GM18520 (cell line): ENCODE results near the gene CCDC73.
A peak's percentile ranks its signal among the peaks of the same experiment; 100 is the strongest.
"Not testable (repeated sequence)": the region's sequence is repeated elsewhere in the genome, so short reads cannot be mapped to it uniquely, and the experiment has no call there.

Experiments used
- ATAC-seq: cut with Tn5 transposase; IDR thresholded peaks from one replicate; pipeline ENCODE4 v1.9.1; 2021; ENCODE audit not compliant: unreplicated experiment

CCDC73 gene

GRCh38 chr11:32809313-32809712 is 14.9 kb upstream of the CCDC73 start:
- ATAC-seq, result peak; percentile 81

- no peak for ATAC-seq
Measured at GRCh38 chr11:32796425-32796824, 2.0 kb upstream of the CCDC73 start.

- ATAC-seq, result peak; percentile 55
Measured at GRCh38 chr11:32792948-32793475, 1.4 kb downstream of the CCDC73 start.

GRCh38 chr11:32792111-32792947 is 2.1 kb downstream of the CCDC73 start:
- ATAC-seq, result peak; percentile 2

GRCh38 chr11:32790916-32791315 is 3.5 kb downstream of the CCDC73 start:
- ATAC-seq, result no peak

- ATAC-seq, result no peak
Measured at GRCh38 chr11:32786811-32787210, 7.7 kb downstream of the CCDC73 start.

GRCh38 chr11:32785262-32785661 is 9.2 kb downstream of the CCDC73 start:
- ATAC-seq, result no peak

GRCh38 chr11:32781721-32782120 is 12.7 kb downstream of the CCDC73 start:
- no peak for ATAC-seq

- ATAC-seq, result not testable (repeated sequence)
Measured at GRCh38 chr11:32780839-32781238, 13.6 kb downstream of the CCDC73 start.

GRCh38 chr11:32779136-32779535 is 15.3 kb downstream of the CCDC73 start:
- ATAC-seq, result no peak

- no peak for ATAC-seq
Measured at GRCh38 chr11:32775908-32776307, 18.6 kb downstream of the CCDC73 start.

- ATAC-seq, result no peak
Measured at GRCh38 chr11:32774081-32774480, 20.4 kb downstream of the CCDC73 start.

- no peak for ATAC-seq
Measured at GRCh38 chr11:32772731-32773130, 21.7 kb downstream of the CCDC73 start.

GRCh38 chr11:32761774-32762173 is 32.7 kb downstream of the CCDC73 start:
- ATAC-seq, result not testable (repeated sequence)

GRCh38 chr11:32758291-32758690 is 36.2 kb downstream of the CCDC73 start:
- no peak for ATAC-seq

GRCh38 chr11:32753181-32753580 is 41.3 kb downstream of the CCDC73 start:
- not testable (repeated sequence) for ATAC-seq

GRCh38 chr11:32752001-32752400 is 42.5 kb downstream of the CCDC73 start:
- no peak for ATAC-seq

- no peak for ATAC-seq
Measured at GRCh38 chr11:32751381-32751780, 43.1 kb downstream of the CCDC73 start.

- no peak for ATAC-seq
Measured at GRCh38 chr11:32729976-32730375, 64.5 kb downstream of the CCDC73 start.

- no peak for ATAC-seq
Measured at GRCh38 chr11:32723332-32723731, 71.1 kb downstream of the CCDC73 start.

GRCh38 chr11:32722255-32722654 is 72.2 kb downstream of the CCDC73 start:
- no peak for ATAC-seq

GRCh38 chr11:32713496-32713895 is 81.0 kb downstream of the CCDC73 start:
- ATAC-seq, result no peak

GRCh38 chr11:32708978-32709377 is 85.5 kb downstream of the CCDC73 start:
- not testable (repeated sequence) for ATAC-seq
